ENCODE data around the gene WDR93.
"Not testable (repeated sequence)": the region's sequence is repeated elsewhere in the genome, so short reads cannot be mapped to it uniquely, and the experiment has no call there.

WDR93 gene

DNA sequence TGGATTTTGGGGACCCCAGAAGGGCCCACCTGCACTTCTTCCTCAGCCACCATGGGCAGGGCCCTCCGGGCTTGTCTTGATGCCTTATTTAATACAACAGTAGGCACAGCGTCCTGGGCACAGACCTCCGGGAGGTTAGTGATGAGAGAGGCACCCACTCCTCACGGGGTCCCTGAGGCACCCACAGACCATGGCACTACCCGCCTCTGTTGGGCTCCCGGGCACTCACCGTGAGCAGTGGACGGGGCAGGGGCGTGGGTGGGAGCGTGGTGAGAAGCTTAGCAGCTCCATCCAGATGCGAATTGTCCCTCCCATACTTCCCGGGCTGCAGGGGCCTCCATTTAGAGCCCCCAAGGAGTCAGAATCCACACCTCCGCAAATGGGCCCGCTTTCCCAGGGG lies 85.2 kb downstream of the WDR93 start:
- no peak for DNase-seq

DNA sequence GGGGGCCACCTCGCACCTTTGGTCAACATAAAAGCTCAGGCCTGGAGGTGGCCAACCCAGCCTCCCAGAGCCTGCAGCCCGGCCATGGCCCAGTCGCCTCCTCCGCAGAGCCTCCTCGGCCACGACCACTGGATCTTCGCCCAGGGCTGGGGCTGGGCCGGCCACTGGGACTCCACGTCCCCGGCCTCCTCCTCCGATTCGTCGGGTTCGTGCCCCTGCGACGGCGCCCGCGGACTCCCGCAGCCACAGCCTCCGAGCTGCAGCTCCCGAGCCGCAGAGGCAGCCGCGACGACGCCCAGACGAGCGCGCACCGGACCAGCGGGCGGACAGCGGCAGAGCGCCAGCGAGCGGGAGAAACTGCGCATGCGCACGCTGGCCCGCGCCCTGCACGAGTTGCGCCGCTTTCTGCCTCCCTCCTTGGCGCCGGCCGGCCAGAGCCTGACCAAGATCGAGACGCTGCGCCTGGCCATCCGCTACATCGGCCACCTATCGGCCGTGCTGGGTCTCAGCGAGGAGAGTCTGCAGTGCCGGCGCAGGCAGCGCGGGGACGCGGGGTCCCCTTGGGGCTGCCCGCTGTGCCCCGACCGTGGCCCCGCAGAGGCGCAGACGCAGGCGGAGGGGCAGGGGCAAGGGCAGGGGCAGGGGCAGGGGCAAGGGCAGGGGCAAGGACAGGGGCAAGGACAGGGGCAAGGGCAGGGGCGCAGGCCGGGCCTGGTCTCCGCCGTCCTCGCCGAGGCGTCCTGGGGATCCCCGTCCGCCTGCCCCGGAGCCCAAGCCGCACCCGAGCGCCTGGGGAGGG lies 85.9 kb downstream of the WDR93 start, which contains the start of gene MESP2:
MESP2 (plus strand) TSS at position 59 of the 799 bp plus-strand sequence; CDS start at position 85, 26 bp downstream.
- DNase-seq: peak; percentile 79

DNA sequence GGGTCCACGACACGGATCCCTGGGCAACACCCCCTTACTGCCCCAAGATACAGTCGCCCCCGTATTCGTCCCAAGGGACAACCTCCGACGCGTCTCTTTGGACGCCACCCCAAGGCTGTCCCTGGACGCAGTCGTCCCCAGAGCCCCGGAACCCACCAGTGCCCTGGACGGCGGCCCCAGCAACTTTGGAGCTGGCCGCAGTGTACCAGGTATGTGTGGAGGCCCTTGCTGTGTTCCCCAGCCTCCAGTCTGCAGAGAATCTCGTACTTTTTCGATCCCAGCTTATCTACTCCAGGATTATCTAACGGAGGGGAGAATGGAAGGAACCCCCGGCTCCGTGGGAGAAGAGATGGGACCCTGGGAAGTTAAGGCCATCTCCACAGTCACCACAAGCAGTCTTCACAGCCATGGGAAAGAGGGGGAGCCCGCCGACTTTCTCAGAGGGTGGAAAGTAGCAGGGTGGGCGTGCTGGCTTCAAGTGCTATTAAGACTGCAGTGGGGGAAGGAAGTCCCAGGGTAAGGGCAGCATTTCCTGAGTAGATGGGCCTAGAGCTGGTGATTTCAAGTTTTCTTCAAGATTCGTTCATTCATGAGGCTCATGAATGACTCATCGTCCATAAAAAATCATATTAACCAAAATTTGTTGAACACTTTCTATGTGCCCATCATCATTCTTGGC lies 86.6 kb downstream of the WDR93 start:
- no peak for DNase-seq

DNA sequence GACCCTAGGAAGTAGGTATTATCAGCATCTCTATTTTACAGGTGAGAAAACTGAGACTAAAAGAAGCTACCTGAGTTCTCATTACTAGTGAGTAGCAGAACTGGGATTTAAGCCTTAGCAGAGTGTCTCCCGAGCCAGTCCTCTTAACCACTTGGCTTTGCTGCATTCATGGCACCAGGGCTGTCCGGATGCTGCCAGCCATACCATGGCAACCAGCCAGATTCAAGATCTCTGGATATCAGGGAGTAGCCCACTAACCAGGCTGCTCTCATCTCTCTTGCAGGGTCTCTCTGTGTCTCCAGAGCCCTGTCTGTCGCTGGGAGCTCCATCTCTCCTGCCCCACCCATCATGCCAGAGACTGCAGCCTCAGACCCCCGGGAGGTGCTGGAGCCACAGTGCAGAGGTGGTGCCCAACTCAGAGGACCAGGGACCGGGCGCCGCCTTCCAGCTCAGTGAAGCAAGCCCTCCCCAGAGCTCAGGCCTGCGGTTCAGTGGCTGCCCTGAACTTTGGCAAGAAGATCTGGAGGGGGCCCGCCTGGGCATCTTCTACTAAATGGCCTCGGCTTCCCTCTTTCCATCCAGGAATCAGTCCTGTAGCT lies 87.3 kb downstream of the WDR93 start:
- no peak for DNase-seq

DNA sequence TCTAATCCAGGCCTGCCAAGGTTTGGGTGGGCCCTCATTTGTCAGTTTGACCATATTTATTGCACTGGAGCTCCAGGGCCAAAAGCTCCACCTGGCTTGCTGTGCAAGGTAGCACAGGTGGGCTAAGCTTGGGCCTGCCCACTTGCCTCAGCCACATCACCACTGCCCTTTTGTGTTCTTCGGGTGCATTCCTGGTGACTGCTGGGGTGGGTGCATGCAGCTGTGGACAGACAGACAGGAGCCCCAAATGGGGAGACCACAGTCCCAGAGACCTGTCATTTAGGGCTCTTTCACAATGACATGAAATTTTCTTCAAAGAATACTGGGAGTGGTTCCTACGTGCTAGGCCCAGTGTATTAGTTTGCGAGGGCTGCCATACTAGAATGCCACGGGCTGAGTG lies 88.2 kb downstream of the WDR93 start:
- DNase-seq: no peak

DNA sequence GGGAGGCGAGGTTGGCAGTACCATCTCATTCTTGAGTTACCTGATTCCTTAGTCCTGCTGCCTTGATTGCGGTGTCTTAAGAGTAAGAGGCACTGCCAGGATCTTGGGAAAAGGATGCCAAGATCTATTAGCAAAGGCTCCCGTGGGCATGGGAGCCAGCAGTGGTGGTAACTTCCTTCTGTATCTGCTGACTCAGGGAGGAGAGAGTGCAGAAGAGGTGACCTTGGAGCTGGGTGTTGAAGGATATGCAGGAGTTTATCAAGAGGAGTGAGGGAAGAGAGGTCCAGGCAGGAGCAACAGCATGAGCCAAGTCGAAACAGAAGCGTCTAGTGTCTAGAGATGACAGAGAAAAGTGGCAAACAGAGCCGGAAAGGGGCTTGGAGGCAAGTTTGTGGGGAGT lies 90.0 kb downstream of the WDR93 start:
- no peak for DNase-seq

DNA sequence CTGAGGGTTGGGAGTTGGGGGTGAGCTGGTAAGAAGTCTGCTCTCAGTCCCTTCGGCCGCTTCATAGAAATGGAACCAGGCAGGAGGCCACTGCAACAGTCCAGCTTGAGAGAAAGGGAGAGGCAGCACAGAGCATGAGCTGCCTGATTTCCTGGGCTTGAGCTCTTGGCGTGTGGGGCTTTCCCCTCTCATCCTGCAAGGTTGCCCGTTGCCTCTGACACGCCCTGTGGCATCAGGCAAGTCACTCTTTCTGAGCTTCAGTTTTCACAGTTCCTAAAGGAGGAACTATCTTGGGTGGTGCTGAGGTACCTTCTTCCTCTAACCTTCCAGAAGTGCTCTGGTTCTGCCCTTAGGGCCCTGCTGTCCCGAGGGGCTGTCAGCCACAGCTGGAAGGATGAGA lies 90.4 kb downstream of the WDR93 start:
- DNase-seq: no peak

DNA sequence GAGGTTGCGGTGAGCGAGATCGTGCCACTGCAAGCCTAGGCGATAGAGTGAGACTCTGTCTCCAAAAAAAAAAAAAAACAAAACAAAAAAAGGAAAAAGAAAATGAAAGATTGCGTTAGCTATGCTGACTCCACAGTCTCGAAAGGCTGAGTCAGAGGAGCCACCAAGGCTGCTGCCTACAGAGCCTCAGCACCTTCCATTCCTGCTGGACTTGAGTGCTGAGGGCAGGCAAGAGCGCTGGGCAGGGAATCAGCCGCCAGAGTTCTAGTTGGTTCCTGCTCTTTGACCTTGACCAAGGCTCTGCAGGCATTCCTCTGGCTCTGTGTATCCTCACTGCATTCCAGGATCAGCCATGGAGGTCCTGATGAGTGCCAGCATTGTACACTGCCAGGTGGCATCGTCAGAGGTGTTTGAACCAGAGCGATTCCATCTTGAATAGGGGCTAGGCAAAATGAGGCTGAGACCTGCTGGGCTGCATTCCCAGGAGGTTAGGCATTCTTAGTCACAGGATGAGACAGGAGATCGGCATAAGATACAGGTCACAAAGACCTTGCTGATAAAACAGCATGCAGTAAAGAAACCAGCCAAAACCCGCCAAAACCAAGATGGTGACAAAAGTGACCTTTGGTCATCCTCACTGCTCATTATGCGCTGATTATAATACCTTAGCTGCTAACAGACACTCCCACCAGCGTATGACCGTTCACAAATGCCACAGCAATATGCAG lies 91.4 kb downstream of the WDR93 start:
- no peak for DNase-seq

DNA sequence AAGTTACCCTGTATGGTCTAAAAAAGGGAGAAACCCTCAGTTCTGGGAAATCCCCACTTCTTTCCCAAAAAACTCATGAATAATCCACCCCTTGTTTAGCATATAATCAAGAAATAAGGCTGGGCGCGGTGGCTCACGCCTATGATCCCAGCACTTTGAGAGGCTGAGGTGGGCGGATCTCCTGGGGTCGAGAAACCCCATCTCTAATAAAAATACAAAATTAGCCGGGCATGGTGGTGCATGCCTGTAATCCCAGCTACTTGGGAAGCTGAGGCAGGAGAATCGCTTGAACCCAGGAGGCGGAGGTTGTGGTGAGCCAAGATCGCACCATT lies 92.0 kb downstream of the WDR93 start:
- DNase-seq: not testable (repeated sequence)

DNA sequence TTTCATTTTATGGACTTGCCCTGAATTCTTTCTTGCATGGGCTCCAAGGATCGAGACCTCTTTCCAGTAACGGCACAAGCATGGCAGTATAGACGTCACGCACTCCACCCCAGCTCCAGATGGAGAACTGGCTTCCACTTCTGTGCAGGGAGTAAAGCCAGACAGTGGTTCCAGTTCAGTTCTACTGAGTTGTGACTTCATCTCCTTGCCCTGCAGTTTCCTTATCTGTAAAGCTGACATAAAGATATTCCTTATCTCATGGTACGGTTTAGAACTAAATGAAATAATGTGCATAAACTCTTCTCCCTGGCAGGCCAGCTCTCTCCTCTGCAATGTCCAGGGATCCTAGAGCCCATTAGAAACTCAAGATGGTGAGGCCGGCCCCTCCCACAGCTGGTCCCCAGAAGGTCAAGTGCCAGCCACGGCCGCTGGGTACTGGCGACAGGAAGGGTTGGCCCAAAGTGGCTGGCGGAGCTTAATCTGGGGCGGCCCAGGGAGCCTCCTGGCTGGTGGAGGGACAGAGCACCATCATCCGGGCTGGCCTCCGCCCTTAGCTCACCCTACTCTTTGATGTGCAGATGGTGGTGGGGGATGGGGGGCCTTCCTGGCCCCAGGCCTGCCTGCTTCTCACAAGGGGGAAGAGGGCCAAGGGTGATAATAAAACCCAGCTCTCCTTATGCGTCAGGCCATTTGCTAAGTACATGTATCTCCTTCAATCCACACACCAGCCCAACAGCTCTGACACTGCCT lies 92.7 kb downstream of the WDR93 start:
- no peak for DNase-seq

DNA sequence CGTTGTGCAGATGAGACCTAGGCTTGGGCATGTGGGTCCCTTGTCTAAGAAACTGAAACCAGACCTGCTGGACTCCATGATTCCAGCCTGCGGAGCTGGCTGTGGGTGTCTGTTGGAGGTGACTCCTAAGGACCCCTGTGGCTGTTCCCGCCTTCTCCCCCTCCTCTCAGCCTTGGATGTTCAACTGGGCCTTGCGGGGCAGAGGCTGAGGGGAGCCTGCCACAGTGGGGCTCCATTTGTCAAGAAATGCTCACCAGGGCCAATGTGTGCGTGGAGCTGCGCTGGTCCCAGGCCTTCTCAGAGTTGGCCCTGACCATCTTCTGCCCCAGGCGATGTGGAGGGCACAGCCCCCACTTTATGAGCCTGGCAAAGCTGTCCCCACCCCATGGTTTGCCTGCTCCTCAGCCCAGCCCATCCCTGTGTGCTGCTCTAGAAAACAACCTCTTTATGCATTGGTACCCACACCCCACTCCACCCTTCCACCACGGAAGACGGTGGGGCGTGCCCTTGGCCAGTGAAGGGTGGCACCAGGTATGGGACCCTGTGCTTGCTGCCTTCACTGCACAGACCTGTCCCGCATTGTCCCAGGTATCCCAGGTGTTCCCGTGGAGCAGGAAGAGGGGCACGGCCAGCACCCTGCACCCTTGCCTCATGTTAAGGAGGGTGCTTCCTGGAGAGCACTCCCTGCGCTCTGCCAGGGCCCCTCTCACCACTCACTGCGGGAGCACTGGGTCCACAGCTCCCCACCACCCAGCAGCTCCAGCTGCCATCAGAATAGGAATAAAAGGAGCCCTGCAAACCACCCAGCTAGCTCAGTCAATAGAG lies 93.5 kb downstream of the WDR93 start:
- no peak for DNase-seq

DNA sequence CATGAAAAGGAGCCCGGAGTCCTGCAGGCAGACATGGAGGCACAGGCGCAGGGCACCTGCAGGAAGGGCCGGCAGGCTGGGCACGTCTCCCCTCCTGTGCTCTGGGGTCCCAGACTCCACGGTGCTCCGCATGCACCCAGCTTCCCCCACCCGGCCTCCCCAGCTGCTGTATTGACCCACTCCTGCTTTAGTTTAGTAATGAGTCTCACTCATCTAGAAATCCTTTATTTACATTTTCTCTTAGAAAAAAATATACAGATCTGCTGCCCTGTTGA lies 94.0 kb downstream of the WDR93 start:
- no peak for DNase-seq

DNA sequence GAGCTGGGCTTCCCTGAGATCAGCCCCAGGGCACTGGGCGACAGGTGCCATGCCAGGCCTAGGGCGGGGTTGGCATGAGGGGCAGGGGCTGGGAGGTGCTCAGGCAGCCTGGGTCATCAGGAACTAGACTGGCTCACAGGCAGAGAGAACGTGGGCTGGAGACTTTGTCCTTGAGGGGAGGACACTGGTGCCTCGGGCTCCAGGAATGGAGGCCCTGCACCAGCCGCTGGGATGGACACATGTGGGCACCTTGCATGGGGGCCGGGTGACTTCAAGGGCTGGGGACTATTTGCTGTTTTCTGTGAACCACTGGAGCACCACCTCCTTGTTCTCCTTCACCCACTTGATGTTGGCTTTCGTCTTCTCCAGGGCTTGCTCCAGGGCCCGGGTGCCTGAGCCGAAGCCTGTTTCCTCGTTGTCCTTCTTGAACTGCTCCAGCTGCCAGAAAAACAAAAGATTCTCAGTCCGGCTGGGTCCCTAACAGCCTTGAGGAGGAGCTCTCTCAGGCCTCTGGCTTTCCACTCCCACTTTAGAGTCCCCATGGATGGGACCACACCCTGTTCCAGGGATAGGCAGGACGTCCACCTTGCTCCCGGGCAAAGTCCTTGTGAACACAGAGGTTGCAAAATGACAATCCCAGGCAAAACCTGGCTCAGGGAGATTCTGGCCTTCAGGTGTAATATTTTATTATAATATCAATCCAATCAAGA lies 94.6 kb downstream of the WDR93 start:
- DNase-seq: no peak

DNA sequence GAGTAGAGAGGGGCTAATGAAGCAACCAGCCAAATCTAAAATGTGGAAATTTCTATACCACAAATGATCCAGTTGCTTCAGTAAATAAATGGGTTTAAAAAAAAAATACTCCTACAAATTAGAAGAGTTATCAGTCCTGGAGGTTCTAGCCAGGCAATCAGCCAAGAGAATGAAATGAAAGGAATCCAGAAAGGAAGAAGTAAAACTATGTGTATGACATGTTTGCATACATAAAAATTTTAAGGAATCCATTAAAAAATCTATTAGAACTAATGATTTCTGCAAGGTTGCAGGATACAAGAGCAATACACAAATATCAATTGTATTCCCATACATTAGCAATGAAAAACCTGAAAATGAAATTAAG lies 95.1 kb downstream of the WDR93 start:
- no peak for DNase-seq

DNA sequence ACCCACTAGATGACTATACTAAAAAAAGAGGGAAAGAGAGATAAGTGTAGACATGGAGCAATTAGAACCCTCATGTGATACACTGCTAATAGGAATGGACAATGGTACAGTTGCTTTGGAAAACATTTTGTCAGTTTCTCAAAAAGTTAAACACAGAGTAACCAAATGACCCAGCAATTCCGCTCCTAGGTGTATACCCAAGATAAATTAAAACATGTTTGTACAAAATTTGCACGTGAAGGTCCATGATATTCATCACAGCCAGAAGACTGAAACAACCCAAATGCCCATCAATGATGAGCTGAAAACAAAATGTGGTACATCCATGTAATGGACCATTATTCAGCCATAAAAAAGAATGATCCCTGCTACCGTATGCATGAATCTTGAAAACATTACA lies 97.3 kb downstream of the WDR93 start:
- DNase-seq: no peak

DNA sequence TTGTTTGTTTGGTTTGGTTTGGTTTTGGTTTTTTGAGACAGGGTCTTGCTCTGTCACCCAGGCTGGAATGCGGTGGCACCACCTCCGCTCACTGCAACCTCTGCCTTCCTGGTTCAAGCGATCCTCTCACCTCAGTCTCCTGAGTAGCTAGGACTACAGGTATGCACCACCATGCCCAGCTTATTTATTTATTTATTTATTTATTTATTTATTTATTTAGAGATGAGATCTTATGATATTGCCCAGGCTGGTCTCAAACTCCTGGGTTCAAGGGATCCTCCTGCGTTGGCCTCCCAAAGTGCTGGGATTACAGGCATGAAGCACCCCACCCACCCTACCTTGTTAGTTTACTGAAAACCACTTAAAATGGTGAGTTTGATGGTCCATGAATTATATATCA lies 98.0 kb downstream of the WDR93 start:
- DNase-seq: not testable (repeated sequence)

DNA sequence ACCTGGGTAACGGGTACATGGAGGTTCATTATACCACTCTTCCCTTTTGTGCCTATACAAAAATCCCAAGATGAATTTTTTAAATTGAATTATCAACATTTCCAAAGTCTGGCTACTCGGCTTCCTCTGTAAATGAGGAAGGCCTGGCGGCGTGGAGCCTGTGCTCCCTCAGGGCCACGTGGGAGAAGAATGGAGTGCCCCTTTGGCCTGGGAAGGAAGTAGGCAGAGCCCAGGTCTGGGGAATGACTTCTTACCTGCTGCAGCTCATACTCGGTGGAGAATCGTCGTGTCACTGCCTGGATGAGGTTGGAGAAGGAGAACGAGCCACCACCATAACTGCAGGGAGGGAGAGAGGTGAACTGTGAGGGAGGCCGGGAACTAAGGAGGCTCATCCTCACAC lies 99.6 kb downstream of the WDR93 start:
- DNase-seq: no peak

DNA sequence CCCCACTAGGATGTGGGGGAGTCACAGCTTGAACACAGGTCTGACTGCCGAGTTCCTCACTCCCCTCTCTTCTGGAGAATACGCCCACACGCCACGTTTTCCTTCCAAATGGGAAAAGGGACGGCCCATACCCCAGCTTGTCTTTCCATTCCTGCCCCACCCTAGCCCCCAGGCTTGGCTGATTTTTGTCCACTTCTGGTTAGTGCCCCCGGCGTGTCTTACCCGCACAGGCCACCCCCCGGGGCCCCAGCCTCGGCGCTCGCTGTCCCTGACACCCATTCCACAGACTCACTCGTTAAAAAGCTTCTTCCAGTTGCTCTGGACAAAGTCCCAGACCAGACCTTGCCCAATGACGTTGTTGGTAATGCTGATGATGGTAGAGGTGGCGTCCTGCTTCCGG lies 100.0 kb downstream of the WDR93 start:
- DNase-seq: no peak

DNA sequence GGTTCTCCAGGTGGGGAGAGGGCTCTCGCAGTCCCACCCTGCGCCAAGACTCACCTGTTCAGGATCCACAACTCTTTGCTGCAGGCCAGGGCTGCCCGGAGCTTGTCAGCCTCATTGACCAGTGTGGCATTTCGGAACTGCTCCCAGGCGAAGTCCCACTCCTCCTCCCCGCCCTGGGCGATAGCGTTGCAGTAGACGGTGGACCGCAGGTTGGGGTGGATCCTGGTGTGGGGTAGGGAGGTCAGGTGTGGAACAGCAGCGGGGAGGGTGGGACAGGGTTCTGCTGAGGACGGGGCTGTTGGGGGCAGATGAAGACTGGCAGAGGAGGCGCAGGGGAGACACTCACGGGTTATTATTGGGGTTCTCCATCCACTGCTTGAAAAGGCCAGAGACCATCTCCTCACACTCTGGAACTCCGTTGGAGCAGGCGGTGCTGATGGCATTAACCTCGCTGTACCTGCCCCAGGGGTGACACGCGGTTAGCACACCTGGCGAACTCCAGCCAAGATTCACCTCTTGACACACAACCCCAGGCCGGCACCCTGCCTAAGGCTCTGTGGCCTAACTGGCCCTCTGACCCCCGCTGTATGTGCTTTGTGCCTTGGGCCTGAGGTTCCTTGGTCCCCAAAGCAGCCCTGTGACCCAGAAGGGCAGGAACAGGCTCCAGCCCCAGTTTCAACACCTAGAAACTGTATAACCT lies 101.6 kb downstream of the WDR93 start:
- DNase-seq: no peak

Measured in NCI-H69 (cell line).